A673 (cell line): Measurements from ENCODE around the gene EXOC3L4. TPM values are rescaled to one million over a fixed set of nuclear protein-coding genes. Genes with fewer than 3 reads are reported as not detected.

ENCODE experiments used
- BruUV-seq: library from RNA; stranded (reverse); fragments of 400-500 nt; replicated peaks from 2 replicates; lab custom pipeline; 2021; lab: Mats Ljungman, UMichigan
- CTCF ChIA-PET: fragments of 300-600 bp; sonication (Branson Sonifier 250); formaldehyde crosslinking; loops from one replicate; lab custom pipeline; 2022; ENCODE audit warnings: antibody characterized with exemption; lab: Charles Lee
- POLR2A ChIA-PET: fragments of 300-600 bp; sonication (Branson Sonifier 250); formaldehyde crosslinking; loops from one replicate; lab custom pipeline; 2022; ENCODE audit warnings: antibody characterized with exemption; ENCODE audit not compliant: low non-redundant PET; lab: Charles Lee
- DNase-seq: peaks from one replicate; pipeline ENCODE4 v3.0.0-alpha.2; 2015; ENCODE audit warnings: low spot score
- H3K27ac ChIP-seq: fragments of 200-600 bp; sonication (generic); 2 replicates; pipeline ENCODE4 v1.5.1; 2016; ENCODE audit warnings: mixed run types, low read depth, mild to moderate bottlenecking, mixed read lengths, antibody characterized with exemption, low read length; ENCODE audit not compliant: poor library complexity, severe bottlenecking
- H3K27me3 ChIP-seq: fragments of 200-600 bp; sonication (generic); replicated peaks from 2 replicates; pipeline ENCODE4 v1.6.1; 2017; ENCODE audit warnings: mixed run types, low read depth, mild to moderate bottlenecking, mixed read lengths, antibody characterized with exemption, low read length; ENCODE audit not compliant: insufficient read depth, poor library complexity
- H3K36me3 ChIP-seq: fragments of 200-600 bp; sonication (generic); 2 replicates; pipeline ENCODE4 v1.6.1; 2016; ENCODE audit warnings: mixed run types, mild to moderate bottlenecking, mixed read lengths, antibody characterized with exemption, low read length; ENCODE audit not compliant: insufficient read depth, poor library complexity, severe bottlenecking
- H3K4me1 ChIP-seq: fragments of 200-600 bp; sonication (generic); 2 replicates; pipeline ENCODE4 v1.6.1; 2017; ENCODE audit warnings: mixed run types, mild to moderate bottlenecking, mixed read lengths, antibody characterized with exemption, low read length; ENCODE audit not compliant: insufficient read depth, poor library complexity, severe bottlenecking
- H3K4me3 ChIP-seq: fragments of 200-600 bp; sonication (generic); 2 replicates; pipeline ENCODE4 v1.5.1; 2016; ENCODE audit warnings: low read depth, mixed run types, mild to moderate bottlenecking, mixed read lengths, low read length; ENCODE audit not compliant: poor library complexity, severe bottlenecking
- H3K9me3 ChIP-seq: fragments of 200-600 bp; sonication (generic); 2 replicates; pipeline ENCODE4 v1.6.1; 2016; ENCODE audit warnings: mixed run types, low read depth, mild to moderate bottlenecking, mixed read lengths, antibody characterized with exemption, low read length; ENCODE audit not compliant: poor library complexity, severe bottlenecking
- EZH2 ChIP-seq: fragments of 200-600 bp; sonication (generic); IDR thresholded peaks from 2 replicates; pipeline ENCODE4 v1.6.1; 2017; ENCODE audit warnings: borderline replicate concordance, low read depth, mild to moderate bottlenecking, mixed read lengths, antibody characterized with exemption, low read length; ENCODE audit not compliant: poor library complexity, severe bottlenecking
- intact Hi-C: fragments of 100-400 bp; cut with micrococcal nuclease; formaldehyde crosslinking; loops from one replicate; pipeline ENCODE4 v1.10.0; 2022; ENCODE audit not compliant: unreplicated experiment
- total RNA-seq: library from RNA; stranded (reverse); gene quantifications from 2 replicates; pipeline ENCODE4 v1.2.3, GENCODE V29; 2021
- TF ChIP-seq, protein P1 (sequence below): fragments of 300-800, 200-600 bp; sonication (generic); conservative IDR thresholded peaks from 2 replicates; pipeline ENCODE4 v1.5.1; 2017; ENCODE audit warnings: low read depth, mild to moderate bottlenecking, antibody characterized with exemption, low read length, moderate library complexity, mixed read lengths

The EXOC3L4 gene
- total RNA-seq, 1 experiment from 2014 or later = not detected

GRCh38 chr14:103072595-103073366 is 21.7 kb upstream of the EXOC3L4 start:
- H3K27ac ChIP-seq = no peak overlapping the region
- TF ChIP-seq, protein P1, sequence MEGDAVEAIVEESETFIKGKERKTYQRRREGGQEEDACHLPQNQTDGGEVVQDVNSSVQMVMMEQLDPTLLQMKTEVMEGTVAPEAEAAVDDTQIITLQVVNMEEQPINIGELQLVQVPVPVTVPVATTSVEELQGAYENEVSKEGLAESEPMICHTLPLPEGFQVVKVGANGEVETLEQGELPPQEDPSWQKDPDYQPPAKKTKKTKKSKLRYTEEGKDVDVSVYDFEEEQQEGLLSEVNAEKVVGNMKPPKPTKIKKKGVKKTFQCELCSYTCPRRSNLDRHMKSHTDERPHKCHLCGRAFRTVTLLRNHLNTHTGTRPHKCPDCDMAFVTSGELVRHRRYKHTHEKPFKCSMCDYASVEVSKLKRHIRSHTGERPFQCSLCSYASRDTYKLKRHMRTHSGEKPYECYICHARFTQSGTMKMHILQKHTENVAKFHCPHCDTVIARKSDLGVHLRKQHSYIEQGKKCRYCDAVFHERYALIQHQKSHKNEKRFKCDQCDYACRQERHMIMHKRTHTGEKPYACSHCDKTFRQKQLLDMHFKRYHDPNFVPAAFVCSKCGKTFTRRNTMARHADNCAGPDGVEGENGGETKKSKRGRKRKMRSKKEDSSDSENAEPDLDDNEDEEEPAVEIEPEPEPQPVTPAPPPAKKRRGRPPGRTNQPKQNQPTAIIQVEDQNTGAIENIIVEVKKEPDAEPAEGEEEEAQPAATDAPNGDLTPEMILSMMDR = no peak
- TF ChIP-seq EZH2 = no peak
- intact Hi-C loops = no loop called here
- H3K27me3 ChIP-seq = no peaks in the 10 kb centered on the region
- no peak for DNase-seq
- ChIA-PET POLR2A (no interaction called here), CTCF (no interaction called here)
- no peak overlapping the region for H3K4me3 ChIP-seq
- no peaks in the 10 kb centered on the region for H3K9me3 ChIP-seq
- H3K4me1 ChIP-seq = no peaks in the 10 kb centered on the region
- BruUV-seq = no TSS peak
- no peaks in the 10 kb centered on the region for H3K36me3 ChIP-seq

GRCh38 chr14:103073367-103073875 is 21.1 kb upstream of the EXOC3L4 start:
- DNase-seq = no peak
- Histone ChIP-seq H3K27ac (no peak overlapping the region), H3K4me3 (no peak overlapping the region), H3K36me3 (no peaks in the 10 kb centered on the region), H3K4me1 (peaks cover 1% of the 10 kb centered on the region), H3K27me3 (no peaks in the 10 kb centered on the region), H3K9me3 (no peaks in the 10 kb centered on the region)
- ChIA-PET CTCF (no interaction called here), POLR2A (no interaction called here)
- TF ChIP-seq, protein P1 = no peak
- no peak for TF ChIP-seq EZH2
- intact Hi-C loops = no loop called here
- BruUV-seq = no TSS peak

GRCh38 chr14:103073876-103074728 is 20.4 kb upstream of the EXOC3L4 start:
- BruUV-seq = no TSS peak

More at GRCh38 chr14:103073876-103074728, 20.4 kb upstream of the EXOC3L4 start:
- ChIA-PET POLR2A (no interaction called here), CTCF (interaction anchor here (0.6 kb wide), 2 partner anchors 13 to 252 kb away, joined by 3 to 4 read pairs; no protein-coding TSS in a partner anchor)
- Histone ChIP-seq H3K36me3 (no peaks in the 10 kb centered on the region), H3K27ac (no peak overlapping the region), H3K27me3 (no peaks in the 10 kb centered on the region), H3K4me1 (peaks cover 6% of the 10 kb centered on the region), H3K4me3 (no peak overlapping the region), H3K9me3 (no peaks in the 10 kb centered on the region)
- no peak for TF ChIP-seq EZH2
- TF ChIP-seq, protein P1 = no peak
- intact Hi-C loops = no loop called here
- DNase-seq = no peak
